ENCODE results near the gene FBXL17.

- TF ChIP-seq CTCF (IDR thresholded peaks at IDR 0.05; ENCODE audit: insufficient read depth, low read depth, low read length) (no peak), EZH2 (IDR thresholded peaks at IDR 0.05; ENCODE audit: insufficient read depth, low read length) (no peak)
Measured at GRCh38 chr5:107913494-107913893, 468.4 kb downstream of the FBXL17 start.
